VCaP (cell line): Measurements from ENCODE around the gene PARD6B.

Experiments
- H3K27ac ChIP-seq: fragments of 450-650 bp; 2 replicates; pipeline ENCODE4 v1.5.1; 2017
- CTCF ChIP-seq: fragments of 450-650 bp; conservative IDR thresholded peaks from 2 replicates; pipeline ENCODE4 v1.5.1; 2017; ENCODE audit warnings: mild to moderate bottlenecking, moderate library complexity

PARD6B gene

GRCh38 chr20:50790651-50791277 is 59.4 kb downstream of the PARD6B start:
- peak; percentile 96 for TF ChIP-seq CTCF
- H3K27ac ChIP-seq: peak overlapping the region; percentile 82

- H3K27ac ChIP-seq: peak overlapping the region; percentile 82
- no peak for TF ChIP-seq CTCF
Measured at GRCh38 chr20:50792708-50793574, 61.6 kb downstream of the PARD6B start.

GRCh38 chr20:50793575-50794016 is 62.2 kb downstream of the PARD6B start:
- peak overlapping the region; percentile 82 for H3K27ac ChIP-seq
- peak; percentile 63 for TF ChIP-seq CTCF

GRCh38 chr20:50794181-50794845 is 62.9 kb downstream of the PARD6B start:
- no peak for TF ChIP-seq CTCF

DNA sequence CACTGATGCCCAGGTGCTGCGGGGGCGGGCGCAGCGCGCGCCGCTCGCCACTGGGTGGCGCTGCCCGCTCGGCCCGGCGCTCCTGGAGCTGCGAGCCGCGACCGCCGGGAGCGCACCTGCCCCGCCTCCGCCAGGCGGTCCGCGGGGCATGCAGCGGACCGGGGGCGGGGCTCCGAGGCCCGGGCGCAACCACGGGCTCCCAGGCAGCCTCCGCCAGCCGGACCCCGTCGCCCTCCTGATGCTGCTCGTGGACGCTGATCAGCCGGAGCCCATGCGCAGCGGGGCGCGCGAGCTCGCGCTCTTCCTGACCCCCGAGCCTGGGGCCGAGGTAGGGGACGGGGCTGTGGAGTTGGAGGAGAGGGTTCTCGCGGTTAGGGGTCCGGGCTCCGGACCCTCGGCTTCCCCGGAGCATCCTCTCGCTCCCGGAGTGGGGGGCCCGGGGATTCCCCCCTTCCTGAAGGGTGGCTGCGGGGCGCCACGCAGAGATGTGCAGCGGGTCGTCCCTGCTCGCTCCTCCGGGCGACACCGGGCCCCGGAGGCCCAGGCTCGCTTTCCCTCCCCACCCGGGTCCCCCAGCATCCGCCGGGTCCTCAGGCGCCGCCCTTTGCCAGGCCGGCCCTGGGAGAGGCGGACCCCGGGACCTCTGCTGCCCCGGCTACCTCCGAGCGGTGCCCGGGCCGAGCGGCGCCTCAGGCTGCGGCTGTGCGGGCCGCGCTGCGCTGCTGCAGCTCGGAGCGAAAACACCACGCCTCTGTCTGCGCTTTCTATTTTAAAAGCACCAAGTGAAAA is 63.7 kb downstream of the PARD6B start, which contains the start of gene BCAS4:
BCAS4 (plus strand) TSS at position 216 of the 789 bp plus-strand sequence; CDS start at position 239, 23 bp downstream.
- peak within 1 kb of the TSS; percentile 82 for H3K27ac ChIP-seq
- peak; percentile 100 for TF ChIP-seq CTCF

More at GRCh38 chr20:50794181-50794845, 62.9 kb downstream of the PARD6B start:
- peak overlapping the region; percentile 82 for H3K27ac ChIP-seq

- no peak for TF ChIP-seq CTCF
- H3K27ac ChIP-seq: no peak overlapping the region
Measured at GRCh38 chr20:50797142-50797541, 65.8 kb downstream of the PARD6B start.
